HL-60 (cell line): ENCODE data around the gene ZNHIT6.

Experiments
- CTCF ChIP-seq: IDR thresholded peaks from one replicate; pipeline ENCODE4 v1.5.1; 2011; ENCODE audit warnings: low read length, control low read depth, inconsistent platforms; ENCODE audit not compliant: insufficient read depth
- GABPA ChIP-seq: IDR thresholded peaks from 2 replicates; pipeline ENCODE4 v1.6.1; 2012; ENCODE audit warnings: low read depth
- POLR2AphosphoS5 ChIP-seq: IDR thresholded peaks from 2 replicates; pipeline ENCODE4 v1.6.1; 2012; ENCODE audit warnings: low read depth
- REST ChIP-seq: IDR thresholded peaks from 2 replicates; pipeline ENCODE4 v1.6.1; 2012; ENCODE audit warnings: low read depth; ENCODE audit not compliant: insufficient replicate concordance

GRCh38 chr1:85601901-85602300, 106.3 kb downstream of the ZNHIT6 start:
- TF ChIP-seq CTCF (no peak), REST (no peak), GABPA (no peak), POLR2AphosphoS5 (no peak)
